ENCODE results near the gene CCSER1.
"Not testable (repeated sequence)": the region's sequence is repeated elsewhere in the genome, so short reads cannot be mapped to it uniquely, and the experiment has no call there.

The CCSER1 gene

DNA sequence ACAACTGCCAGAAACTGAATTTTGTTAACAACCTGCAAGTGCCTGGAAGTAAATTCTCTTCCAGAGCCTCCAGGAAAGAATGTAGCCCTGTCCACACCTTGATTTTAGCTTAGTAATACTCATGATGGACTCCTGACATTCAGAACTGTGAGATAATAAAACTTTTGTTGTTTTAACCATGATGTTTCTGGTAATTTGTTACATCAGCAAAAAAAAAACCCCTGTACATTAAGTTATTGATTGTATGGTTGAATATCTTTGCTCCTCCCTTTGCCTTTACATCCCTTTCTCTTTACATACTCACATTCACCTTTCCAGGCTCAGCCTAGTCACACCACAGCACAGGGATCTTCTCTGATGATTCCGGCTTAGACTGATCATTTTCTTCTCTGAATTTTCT lies 1294.8 kb downstream of the CCSER1 start:
- Histone ChIP-seq H3K9me3 (ENCODE audit: control insufficient read depth, low read length) (peaks cover 12% of the 10 kb centered on the region), H3K4me3 (ENCODE audit: low read length) (no peak overlapping the region), H3K36me3 (ENCODE audit: control insufficient read depth, insufficient read depth, low read length, severe bottlenecking) (no peaks in the 10 kb centered on the region), H3K4me1 (ENCODE audit: control insufficient read depth, insufficient read depth, low read length) (no peaks in the 10 kb centered on the region), H3K9ac (ENCODE audit: low read length) (no peak overlapping the region), H3K27me3 (replicated peaks; ENCODE audit: control insufficient read depth, insufficient read depth, low read length) (no peaks in the 10 kb centered on the region)
- no peak for DNase-seq (ENCODE audit: low read depth)

DNA sequence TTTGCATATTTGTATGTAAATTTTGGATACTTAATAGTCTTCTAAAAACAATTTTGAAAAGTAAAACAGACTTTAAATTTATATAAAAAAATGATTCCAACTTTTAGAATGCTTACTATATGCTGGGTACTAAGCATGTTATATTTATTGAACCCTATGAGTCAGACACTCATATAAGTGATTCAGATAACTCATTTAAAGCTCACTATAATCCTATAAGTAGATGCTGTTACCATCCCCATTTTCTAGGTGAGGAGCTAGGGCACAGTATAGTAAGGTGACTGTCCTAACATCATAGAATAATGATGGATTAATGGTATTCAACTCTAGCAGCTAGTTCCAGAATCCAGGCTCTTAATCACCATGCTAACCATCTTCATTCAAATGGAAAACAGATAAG lies 1299.5 kb downstream of the CCSER1 start:
- Histone ChIP-seq H3K36me3 (ENCODE audit: control insufficient read depth, insufficient read depth, low read length, severe bottlenecking) (no peaks in the 10 kb centered on the region), H3K4me1 (ENCODE audit: control insufficient read depth, insufficient read depth, low read length) (no peaks in the 10 kb centered on the region)

GRCh38 chr4:91427171-91427570 lies 1300.0 kb downstream of the CCSER1 start:
- Histone ChIP-seq H3K4me1 (ENCODE audit: control insufficient read depth, insufficient read depth, low read length) (no peaks in the 10 kb centered on the region), H3K4me3 (ENCODE audit: low read length) (no peak overlapping the region), H3K27me3 (replicated peaks; ENCODE audit: control insufficient read depth, insufficient read depth, low read length) (no peaks in the 10 kb centered on the region), H3K9ac (ENCODE audit: low read length) (no peak overlapping the region), H3K9me3 (ENCODE audit: control insufficient read depth, low read length) (no peaks in the 10 kb centered on the region), H3K36me3 (ENCODE audit: control insufficient read depth, insufficient read depth, low read length, severe bottlenecking) (no peaks in the 10 kb centered on the region)
- DNase-seq (ENCODE audit: low read depth), result no peak

More for the DNA sequence above, 1299.5 kb downstream of the CCSER1 start:
- no peaks in the 10 kb centered on the region for H3K27me3 ChIP-seq (replicated peaks; ENCODE audit: control insufficient read depth, insufficient read depth, low read length)
- no peak for DNase-seq (ENCODE audit: low read depth)
- no peak overlapping the region for H3K4me3 ChIP-seq (ENCODE audit: low read length)
- H3K9me3 ChIP-seq (ENCODE audit: control insufficient read depth, low read length), result no peaks in the 10 kb centered on the region
- H3K9ac ChIP-seq (ENCODE audit: low read length), result no peak overlapping the region

DNA sequence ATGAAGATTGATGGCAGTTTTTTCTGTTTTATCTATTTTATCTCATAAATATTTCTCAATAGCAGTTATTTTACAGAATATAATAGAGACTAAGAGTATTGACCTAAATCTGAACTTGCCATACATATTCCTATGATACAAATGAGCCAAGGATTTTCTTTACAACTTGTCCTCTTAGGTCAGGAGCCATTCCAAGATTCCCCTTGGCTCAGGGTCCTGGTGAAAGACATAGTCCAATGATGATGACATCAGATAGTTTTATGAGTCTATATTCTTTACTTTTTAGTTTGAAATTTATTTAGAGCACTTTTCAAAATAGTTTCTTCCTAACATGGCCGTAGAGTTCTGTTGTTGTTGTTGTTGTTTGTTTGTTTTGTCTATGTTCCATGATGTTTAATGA lies 1307.4 kb downstream of the CCSER1 start:
- H3K27me3 ChIP-seq (replicated peaks; ENCODE audit: control insufficient read depth, insufficient read depth, low read length), result no peaks in the 10 kb centered on the region

DNA sequence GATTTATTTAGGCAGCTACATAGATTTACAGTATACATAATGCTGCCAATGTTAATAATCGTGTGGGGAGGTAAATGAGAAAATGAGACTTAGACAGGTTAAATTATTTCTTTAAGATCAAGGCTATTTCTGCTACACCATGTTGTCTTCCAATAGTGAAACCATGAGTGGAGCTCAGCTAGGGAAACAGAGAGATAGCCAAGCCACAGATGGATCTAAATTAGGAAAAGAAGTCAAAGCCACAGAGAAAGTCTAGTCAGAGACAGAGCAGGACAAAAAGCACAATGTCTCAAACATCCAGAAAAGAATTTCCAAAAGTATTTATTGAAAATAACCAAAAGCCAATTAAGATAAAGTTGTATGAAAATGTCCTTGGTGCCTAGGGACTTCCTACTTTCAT lies 1309.4 kb downstream of the CCSER1 start:
- H3K4me3 ChIP-seq (ENCODE audit: low read length), result no peak overlapping the region
- no peaks in the 10 kb centered on the region for H3K36me3 ChIP-seq (ENCODE audit: control insufficient read depth, insufficient read depth, low read length, severe bottlenecking)
- H3K27me3 ChIP-seq (replicated peaks; ENCODE audit: control insufficient read depth, insufficient read depth, low read length), result no peaks in the 10 kb centered on the region
- no peak for DNase-seq (ENCODE audit: low read depth)
- no peak overlapping the region for H3K9ac ChIP-seq (ENCODE audit: low read length)
- H3K4me1 ChIP-seq (ENCODE audit: control insufficient read depth, insufficient read depth, low read length), result no peaks in the 10 kb centered on the region
- H3K9me3 ChIP-seq (ENCODE audit: control insufficient read depth, low read length), result no peaks in the 10 kb centered on the region

More for the DNA sequence above, 1307.4 kb downstream of the CCSER1 start:
- H3K4me3 ChIP-seq (ENCODE audit: low read length), result no peak overlapping the region
- H3K9me3 ChIP-seq (ENCODE audit: control insufficient read depth, low read length), result no peaks in the 10 kb centered on the region
- no peaks in the 10 kb centered on the region for H3K36me3 ChIP-seq (ENCODE audit: control insufficient read depth, insufficient read depth, low read length, severe bottlenecking)
- H3K4me1 ChIP-seq (ENCODE audit: control insufficient read depth, insufficient read depth, low read length), result no peaks in the 10 kb centered on the region
- no peak overlapping the region for H3K9ac ChIP-seq (ENCODE audit: low read length)
- DNase-seq (ENCODE audit: low read depth), result no peak

GRCh38 chr4:91447168-91447567 lies 1320.0 kb downstream of the CCSER1 start:
- DNase-seq (ENCODE audit: low read depth), result no peak
- Histone ChIP-seq H3K36me3 (ENCODE audit: control insufficient read depth, insufficient read depth, low read length, severe bottlenecking) (no peaks in the 10 kb centered on the region), H3K9me3 (ENCODE audit: control insufficient read depth, low read length) (no peaks in the 10 kb centered on the region), H3K4me1 (ENCODE audit: control insufficient read depth, insufficient read depth, low read length) (no peaks in the 10 kb centered on the region), H3K27me3 (replicated peaks; ENCODE audit: control insufficient read depth, insufficient read depth, low read length) (no peaks in the 10 kb centered on the region), H3K4me3 (ENCODE audit: low read length) (no peak overlapping the region), H3K9ac (ENCODE audit: low read length) (no peak overlapping the region)

GRCh38 chr4:91448668-91449330 lies 1321.6 kb downstream of the CCSER1 start:
- no peaks in the 10 kb centered on the region for H3K36me3 ChIP-seq (ENCODE audit: control insufficient read depth, insufficient read depth, low read length, severe bottlenecking)
- peak; percentile 13 for DNase-seq (ENCODE audit: low read depth)

DNA sequence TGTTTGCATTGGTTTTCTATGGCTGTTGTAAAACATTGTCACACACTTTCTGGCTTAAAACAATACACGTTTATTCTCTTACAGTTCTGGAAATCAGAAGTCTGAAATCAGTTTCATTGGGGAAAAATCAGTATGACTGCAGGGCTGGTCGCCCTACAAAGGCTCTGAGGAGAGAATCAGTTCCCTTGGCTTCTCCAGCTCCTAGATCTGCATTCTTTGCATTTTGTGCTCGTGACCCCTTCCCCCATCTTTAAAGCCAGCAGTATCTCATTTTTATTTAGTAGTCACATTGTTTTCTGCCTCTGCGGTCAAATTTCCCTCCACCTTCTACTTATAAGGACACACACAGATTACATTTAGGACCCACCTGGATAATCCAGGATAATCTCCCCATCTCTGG lies 1326.9 kb downstream of the CCSER1 start:
- H3K36me3 ChIP-seq (ENCODE audit: control insufficient read depth, insufficient read depth, low read length, severe bottlenecking), result no peaks in the 10 kb centered on the region
- DNase-seq (ENCODE audit: low read depth), result no peak
- H3K4me3 ChIP-seq (ENCODE audit: low read length), result no peak overlapping the region
- H3K9me3 ChIP-seq (ENCODE audit: control insufficient read depth, low read length), result no peaks in the 10 kb centered on the region
- H3K27me3 ChIP-seq (replicated peaks; ENCODE audit: control insufficient read depth, insufficient read depth, low read length), result no peaks in the 10 kb centered on the region
- H3K4me1 ChIP-seq (ENCODE audit: control insufficient read depth, insufficient read depth, low read length), result no peaks in the 10 kb centered on the region
- no peak overlapping the region for H3K9ac ChIP-seq (ENCODE audit: low read length)

More at GRCh38 chr4:91448668-91449330, 1321.6 kb downstream of the CCSER1 start:
- Histone ChIP-seq H3K27me3 (replicated peaks; ENCODE audit: control insufficient read depth, insufficient read depth, low read length) (no peaks in the 10 kb centered on the region), H3K4me1 (ENCODE audit: control insufficient read depth, insufficient read depth, low read length) (no peaks in the 10 kb centered on the region), H3K9ac (ENCODE audit: low read length) (no peak overlapping the region), H3K4me3 (ENCODE audit: low read length) (no peak overlapping the region), H3K9me3 (ENCODE audit: control insufficient read depth, low read length) (no peaks in the 10 kb centered on the region)

DNA sequence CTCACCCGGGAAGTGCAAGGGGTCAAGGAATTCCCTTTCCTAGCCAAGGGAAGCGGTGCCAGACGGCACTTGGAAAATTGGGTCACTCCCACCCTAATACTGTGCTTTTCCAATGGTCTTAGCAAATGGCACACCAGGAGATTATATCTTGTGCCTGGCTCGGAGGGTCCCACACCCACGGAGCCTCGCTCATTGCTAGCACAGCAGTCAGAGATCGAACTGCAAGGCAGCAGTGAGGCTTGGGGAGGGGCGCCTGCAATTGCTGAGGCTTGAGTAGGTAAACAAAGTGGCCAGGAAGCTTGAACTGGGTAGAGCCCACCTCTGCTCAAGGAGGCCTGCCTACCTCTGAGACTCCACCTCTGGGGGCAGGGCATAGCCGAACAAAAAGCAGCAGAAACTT lies 1335.4 kb downstream of the CCSER1 start:
- DNase-seq (ENCODE audit: low read depth); H3K36me3 ChIP-seq (ENCODE audit: control insufficient read depth, insufficient read depth, low read length, severe bottlenecking); H3K9me3 ChIP-seq (ENCODE audit: control insufficient read depth, low read length); H3K4me1 ChIP-seq (ENCODE audit: control insufficient read depth, insufficient read depth, low read length); H3K9ac ChIP-seq (ENCODE audit: low read length); H3K27me3 ChIP-seq (replicated peaks; ENCODE audit: control insufficient read depth, insufficient read depth, low read length); H3K4me3 ChIP-seq (ENCODE audit: low read length): not testable (repeated sequence)

DNA sequence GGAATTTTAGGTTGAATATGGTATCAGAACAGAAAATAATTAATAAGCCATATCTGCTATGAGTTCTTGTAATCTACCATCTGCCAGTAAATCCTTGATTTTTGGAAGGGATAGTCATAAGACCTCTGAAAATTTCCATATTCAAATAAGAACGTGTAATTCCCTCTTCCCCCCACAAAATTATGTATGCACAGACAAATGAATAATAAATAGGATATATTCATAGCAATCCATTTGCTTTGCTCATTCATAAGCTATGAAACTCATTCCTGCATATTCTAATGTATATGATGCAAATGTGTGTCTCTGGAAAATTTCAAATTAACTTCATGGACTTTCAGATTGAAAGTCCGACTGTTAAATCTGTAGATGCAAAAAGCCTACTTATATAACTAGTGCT lies 1343.5 kb downstream of the CCSER1 start:
- Histone ChIP-seq H3K4me1 (ENCODE audit: control insufficient read depth, insufficient read depth, low read length) (no peaks in the 10 kb centered on the region), H3K27me3 (replicated peaks; ENCODE audit: control insufficient read depth, insufficient read depth, low read length) (no peaks in the 10 kb centered on the region), H3K9me3 (ENCODE audit: control insufficient read depth, low read length) (no peaks in the 10 kb centered on the region), H3K4me3 (ENCODE audit: low read length) (no peak overlapping the region), H3K36me3 (ENCODE audit: control insufficient read depth, insufficient read depth, low read length, severe bottlenecking) (no peaks in the 10 kb centered on the region), H3K9ac (ENCODE audit: low read length) (no peak overlapping the region)
- no peak for DNase-seq (ENCODE audit: low read depth)

DNA sequence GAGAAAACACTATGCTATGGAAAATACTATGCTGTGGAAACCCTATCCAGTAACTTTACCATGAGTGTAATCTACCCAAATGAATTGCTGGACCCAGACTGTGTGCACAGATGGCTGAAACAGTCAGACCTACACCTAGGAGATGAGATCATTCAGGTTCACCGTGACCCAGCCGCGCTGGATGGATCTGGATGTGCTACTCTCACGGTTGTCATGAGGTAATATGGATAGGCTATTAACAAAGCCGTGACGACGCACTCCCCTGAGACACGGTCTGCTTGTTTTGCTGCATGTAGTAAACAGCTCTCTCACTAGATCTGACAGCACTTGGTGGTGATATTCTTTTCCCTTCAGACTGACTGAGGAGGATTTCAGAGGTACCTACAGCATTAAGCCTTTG lies 1344.1 kb downstream of the CCSER1 start:
- Histone ChIP-seq H3K9me3 (ENCODE audit: control insufficient read depth, low read length) (no peaks in the 10 kb centered on the region), H3K27me3 (replicated peaks; ENCODE audit: control insufficient read depth, insufficient read depth, low read length) (no peaks in the 10 kb centered on the region), H3K4me1 (ENCODE audit: control insufficient read depth, insufficient read depth, low read length) (no peaks in the 10 kb centered on the region), H3K36me3 (ENCODE audit: control insufficient read depth, insufficient read depth, low read length, severe bottlenecking) (no peaks in the 10 kb centered on the region), H3K9ac (ENCODE audit: low read length) (no peak overlapping the region), H3K4me3 (ENCODE audit: low read length) (no peak overlapping the region)
- no peak for DNase-seq (ENCODE audit: low read depth)

DNA sequence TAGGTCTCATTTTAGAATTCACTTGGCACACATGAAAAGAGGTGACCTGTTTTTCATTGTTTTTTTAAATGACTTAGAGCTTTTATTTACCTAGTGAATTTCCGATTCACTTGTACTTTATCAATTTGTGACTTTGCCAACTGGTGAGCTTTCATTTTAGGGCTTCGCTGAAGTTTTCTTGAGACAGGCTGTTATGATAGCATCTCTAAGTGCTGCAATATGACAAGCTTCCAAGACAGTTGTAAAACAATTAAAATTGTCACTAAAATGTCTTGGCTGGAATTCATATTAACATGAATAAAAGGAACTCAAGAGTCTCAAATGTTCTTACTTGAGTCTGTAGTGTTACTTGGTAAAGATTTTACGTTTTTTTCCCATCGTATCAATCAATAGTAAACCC lies 1344.9 kb downstream of the CCSER1 start:
- Histone ChIP-seq H3K4me3 (ENCODE audit: low read length) (no peak overlapping the region), H3K9ac (ENCODE audit: low read length) (no peak overlapping the region), H3K9me3 (ENCODE audit: control insufficient read depth, low read length) (no peaks in the 10 kb centered on the region), H3K36me3 (ENCODE audit: control insufficient read depth, insufficient read depth, low read length, severe bottlenecking) (no peaks in the 10 kb centered on the region), H3K27me3 (replicated peaks; ENCODE audit: control insufficient read depth, insufficient read depth, low read length) (no peaks in the 10 kb centered on the region), H3K4me1 (ENCODE audit: control insufficient read depth, insufficient read depth, low read length) (no peaks in the 10 kb centered on the region)
- no peak for DNase-seq (ENCODE audit: low read depth)

All from adipocyte (in vitro differentiated cells).